WTC11 (cell line): ENCODE data around the gene IQGAP2.

ENCODE experiments used
- CREB1 ChIP-seq: sonication (generic); formaldehyde crosslinking; IDR thresholded peaks from 2 replicates; pipeline ENCODE4 v1.8.0; 2023; ENCODE audit warnings: mild to moderate bottlenecking, missing genetic modification reagents
- TP53 ChIP-seq: sonication (generic); formaldehyde crosslinking; IDR thresholded peaks from 2 replicates; pipeline ENCODE4 v1.8.1; 2023; ENCODE audit warnings: mild to moderate bottlenecking, missing genetic modification reagents
- ZNF232 ChIP-seq: sonication (generic); formaldehyde crosslinking; IDR thresholded peaks from 2 replicates; pipeline ENCODE4 v1.8.0; 2022; ENCODE audit warnings: mild to moderate bottlenecking, missing genetic modification reagents
- TF ChIP-seq, protein P1 (sequence below): sonication (generic); formaldehyde crosslinking; IDR thresholded peaks from 2 replicates; pipeline ENCODE4 v1.8.0; 2022; ENCODE audit warnings: missing genetic modification reagents
- TF ChIP-seq, protein P2 (sequence below): fragments of 200-600 bp; IDR thresholded peaks from 2 replicates; pipeline ENCODE4 v1.8.0; 2022; ENCODE audit warnings: antibody characterized with exemption
- TF ChIP-seq, protein P3 (sequence below): sonication (generic); formaldehyde crosslinking; IDR thresholded peaks from 2 replicates; pipeline ENCODE4 v1.8.1; 2022; ENCODE audit warnings: missing genetic modification reagents, borderline replicate concordance
- TF ChIP-seq, protein P4 (sequence below): sonication (generic); formaldehyde crosslinking; IDR thresholded peaks from 2 replicates; pipeline ENCODE4 v1.8.0; 2022; ENCODE audit warnings: mild to moderate bottlenecking, missing genetic modification reagents

DNA sequence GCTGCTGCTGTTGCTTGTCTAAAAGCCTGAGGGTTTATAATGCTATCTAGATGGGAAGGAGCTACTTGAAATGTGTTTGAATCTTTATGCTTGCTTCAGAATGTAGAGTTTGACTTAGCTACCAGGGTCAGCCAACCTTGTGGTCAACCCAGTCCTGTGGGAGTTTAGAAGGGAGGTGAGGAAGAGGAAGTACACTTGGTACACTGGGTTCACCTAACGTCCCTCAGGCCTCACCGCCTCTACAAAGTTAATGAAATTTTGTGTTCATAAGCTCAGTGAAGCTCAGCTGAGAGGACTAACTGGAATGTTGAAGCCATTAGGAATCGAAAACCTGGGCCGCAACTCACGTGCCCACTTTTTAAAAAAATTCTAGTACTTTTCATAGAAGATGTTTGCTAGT, 10.7 kb downstream of the IQGAP2 start:
- TF ChIP-seq, protein P1, sequence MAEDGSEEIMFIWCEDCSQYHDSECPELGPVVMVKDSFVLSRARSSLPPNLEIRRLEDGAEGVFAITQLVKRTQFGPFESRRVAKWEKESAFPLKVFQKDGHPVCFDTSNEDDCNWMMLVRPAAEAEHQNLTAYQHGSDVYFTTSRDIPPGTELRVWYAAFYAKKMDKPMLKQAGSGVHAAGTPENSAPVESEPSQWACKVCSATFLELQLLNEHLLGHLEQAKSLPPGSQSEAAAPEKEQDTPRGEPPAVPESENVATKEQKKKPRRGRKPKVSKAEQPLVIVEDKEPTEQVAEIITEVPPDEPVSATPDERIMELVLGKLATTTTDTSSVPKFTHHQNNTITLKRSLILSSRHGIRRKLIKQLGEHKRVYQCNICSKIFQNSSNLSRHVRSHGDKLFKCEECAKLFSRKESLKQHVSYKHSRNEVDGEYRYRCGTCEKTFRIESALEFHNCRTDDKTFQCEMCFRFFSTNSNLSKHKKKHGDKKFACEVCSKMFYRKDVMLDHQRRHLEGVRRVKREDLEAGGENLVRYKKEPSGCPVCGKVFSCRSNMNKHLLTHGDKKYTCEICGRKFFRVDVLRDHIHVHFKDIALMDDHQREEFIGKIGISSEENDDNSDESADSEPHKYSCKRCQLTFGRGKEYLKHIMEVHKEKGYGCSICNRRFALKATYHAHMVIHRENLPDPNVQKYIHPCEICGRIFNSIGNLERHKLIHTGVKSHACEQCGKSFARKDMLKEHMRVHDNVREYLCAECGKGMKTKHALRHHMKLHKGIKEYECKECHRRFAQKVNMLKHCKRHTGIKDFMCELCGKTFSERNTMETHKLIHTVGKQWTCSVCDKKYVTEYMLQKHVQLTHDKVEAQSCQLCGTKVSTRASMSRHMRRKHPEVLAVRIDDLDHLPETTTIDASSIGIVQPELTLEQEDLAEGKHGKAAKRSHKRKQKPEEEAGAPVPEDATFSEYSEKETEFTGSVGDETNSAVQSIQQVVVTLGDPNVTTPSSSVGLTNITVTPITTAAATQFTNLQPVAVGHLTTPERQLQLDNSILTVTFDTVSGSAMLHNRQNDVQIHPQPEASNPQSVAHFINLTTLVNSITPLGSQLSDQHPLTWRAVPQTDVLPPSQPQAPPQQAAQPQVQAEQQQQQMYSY = no peak
- TF ChIP-seq, protein P2, sequence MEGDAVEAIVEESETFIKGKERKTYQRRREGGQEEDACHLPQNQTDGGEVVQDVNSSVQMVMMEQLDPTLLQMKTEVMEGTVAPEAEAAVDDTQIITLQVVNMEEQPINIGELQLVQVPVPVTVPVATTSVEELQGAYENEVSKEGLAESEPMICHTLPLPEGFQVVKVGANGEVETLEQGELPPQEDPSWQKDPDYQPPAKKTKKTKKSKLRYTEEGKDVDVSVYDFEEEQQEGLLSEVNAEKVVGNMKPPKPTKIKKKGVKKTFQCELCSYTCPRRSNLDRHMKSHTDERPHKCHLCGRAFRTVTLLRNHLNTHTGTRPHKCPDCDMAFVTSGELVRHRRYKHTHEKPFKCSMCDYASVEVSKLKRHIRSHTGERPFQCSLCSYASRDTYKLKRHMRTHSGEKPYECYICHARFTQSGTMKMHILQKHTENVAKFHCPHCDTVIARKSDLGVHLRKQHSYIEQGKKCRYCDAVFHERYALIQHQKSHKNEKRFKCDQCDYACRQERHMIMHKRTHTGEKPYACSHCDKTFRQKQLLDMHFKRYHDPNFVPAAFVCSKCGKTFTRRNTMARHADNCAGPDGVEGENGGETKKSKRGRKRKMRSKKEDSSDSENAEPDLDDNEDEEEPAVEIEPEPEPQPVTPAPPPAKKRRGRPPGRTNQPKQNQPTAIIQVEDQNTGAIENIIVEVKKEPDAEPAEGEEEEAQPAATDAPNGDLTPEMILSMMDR = no peak
- TF ChIP-seq, protein P3, sequence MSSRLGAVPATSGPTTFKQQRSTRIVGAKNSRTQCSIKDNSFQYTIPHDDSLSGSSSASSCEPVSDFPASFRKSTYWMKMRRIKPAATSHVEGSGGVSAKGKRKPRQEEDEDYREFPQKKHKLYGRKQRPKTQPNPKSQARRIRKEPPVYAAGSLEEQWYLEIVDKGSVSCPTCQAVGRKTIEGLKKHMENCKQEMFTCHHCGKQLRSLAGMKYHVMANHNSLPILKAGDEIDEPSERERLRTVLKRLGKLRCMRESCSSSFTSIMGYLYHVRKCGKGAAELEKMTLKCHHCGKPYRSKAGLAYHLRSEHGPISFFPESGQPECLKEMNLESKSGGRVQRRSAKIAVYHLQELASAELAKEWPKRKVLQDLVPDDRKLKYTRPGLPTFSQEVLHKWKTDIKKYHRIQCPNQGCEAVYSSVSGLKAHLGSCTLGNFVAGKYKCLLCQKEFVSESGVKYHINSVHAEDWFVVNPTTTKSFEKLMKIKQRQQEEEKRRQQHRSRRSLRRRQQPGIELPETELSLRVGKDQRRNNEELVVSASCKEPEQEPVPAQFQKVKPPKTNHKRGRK (CRISPR knock-in tag) = no peak
- TF ChIP-seq, protein P4, sequence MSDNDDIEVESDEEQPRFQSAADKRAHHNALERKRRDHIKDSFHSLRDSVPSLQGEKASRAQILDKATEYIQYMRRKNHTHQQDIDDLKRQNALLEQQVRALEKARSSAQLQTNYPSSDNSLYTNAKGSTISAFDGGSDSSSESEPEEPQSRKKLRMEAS = no peak
- TF ChIP-seq TP53 (CRISPR knock-in tag) = no peak
- TF ChIP-seq CREB1 (CRISPR knock-in tag) = no peak
- TF ChIP-seq ZNF232 = no peak
